Stomach (tissue), 4 donors: ENCODE measurements around the gene MSI2.

Source experiments
- CTCF ChIP-seq, 7 experiments: fragments of 450-650 bp in 4 of 7; fragments of 200-600 bp in 3 of 7; sonication (generic) in 3 of 7; IDR thresholded peaks; one replicate each; pipeline ENCODE4 v1.5.1; 2016 to 2019; ENCODE audit warnings: antibody characterized with exemption in 7 of 7, control low read depth in 2 of 7, mild to moderate bottlenecking in 1 of 7
- EP300 ChIP-seq: sonication (generic); formaldehyde crosslinking; IDR thresholded peaks from one replicate; pipeline ENCODE4 v1.6.1; 2017; ENCODE audit warnings: antibody characterized with exemption

DNA sequence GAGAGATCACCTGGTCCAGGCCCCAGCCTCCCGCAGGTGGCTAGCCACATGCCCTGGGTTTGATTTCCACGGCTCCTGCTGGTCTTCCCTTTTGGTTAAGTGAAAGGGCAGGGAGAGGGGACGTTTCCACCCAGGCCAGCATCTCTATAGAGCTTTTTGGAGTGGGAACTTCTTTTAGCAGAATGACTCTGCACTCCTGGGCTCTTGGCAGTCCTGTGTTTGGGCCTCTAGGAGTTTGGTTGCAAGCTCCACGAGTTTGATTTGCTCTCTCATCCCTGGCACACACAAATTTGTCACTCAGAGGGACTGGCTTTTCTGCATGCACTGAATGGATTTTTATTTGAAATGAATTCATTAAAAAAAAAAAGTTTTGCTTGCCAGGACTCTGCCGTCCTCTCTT, 32.8 kb downstream of the MSI2 start:
- TF ChIP-seq EP300 (no peak), CTCF (IDR thresholded peaks at IDR 0.05) (no peak)
